BLaER1 treated with 17β-estradiol and CSF1 and Interleukin-3, amounts not matched to agents 10 nM and 100 nM (cell line): ENCODE data around the gene LHX4.

ENCODE experiments used
- H3K27ac ChIP-seq, 11 experiments: shearing (Covaris generic); formaldehyde crosslinking; 2 replicates each; pipeline ENCODE4 v1.8.1; 2022
- H3K27me3 ChIP-seq, 11 experiments: shearing (Covaris generic); formaldehyde crosslinking; 2 replicates each; pipeline ENCODE4 v1.8.1; 2022
- H3K36me3 ChIP-seq, 11 experiments: shearing (Covaris generic); formaldehyde crosslinking; 2 replicates each; pipeline ENCODE4 v1.8.1; 2022
- H3K4me1 ChIP-seq, 10 experiments: shearing (Covaris generic); formaldehyde crosslinking; 2 replicates each; pipeline ENCODE4 v1.8.1; 2022
- H3K4me2 ChIP-seq, 11 experiments: shearing (Covaris generic); formaldehyde crosslinking; 2 replicates each; pipeline ENCODE4 v1.8.1; 2022
- H3K4me3 ChIP-seq, 10 experiments: shearing (Covaris generic); formaldehyde crosslinking; 2 replicates each; pipeline ENCODE4 v1.8.1; 2022
- H3K9ac ChIP-seq, 11 experiments: shearing (Covaris generic); formaldehyde crosslinking; 2 replicates each; pipeline ENCODE4 v1.8.1; 2022
- H3K9me3 ChIP-seq, 11 experiments: shearing (Covaris generic); formaldehyde crosslinking; replicated peaks in 1 of 11; 2 replicates each; pipeline ENCODE4 v1.8.1; 2022
- H4K20me1 ChIP-seq, 11 experiments: shearing (Covaris generic); formaldehyde crosslinking; 2 replicates each; pipeline ENCODE4 v1.8.1; 2022
- Cebpa-rat ChIP-seq, 11 experiments: shearing (Covaris generic); IDR thresholded peaks; 2 replicates each; pipeline ENCODE4 v1.8.1; 2022

LHX4 gene

DNA sequence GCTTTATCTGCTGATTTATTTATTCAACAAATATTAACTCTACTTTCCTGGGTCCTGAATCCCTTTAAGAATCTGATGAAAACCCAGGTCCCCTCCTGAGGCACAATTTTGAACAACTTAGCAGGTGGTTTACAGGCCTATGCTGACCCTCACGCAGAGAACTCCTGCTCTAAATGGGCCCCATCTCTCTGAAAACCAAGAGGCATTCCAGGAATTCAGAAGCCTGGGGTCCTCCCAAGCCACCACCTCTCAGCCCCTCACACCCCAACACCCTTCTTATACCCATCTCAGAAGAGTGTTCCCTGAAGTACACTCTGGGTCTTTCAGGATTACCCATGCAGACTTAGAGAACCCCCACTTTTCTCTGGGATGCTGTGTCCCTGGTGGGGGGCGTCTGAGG lies 34.5 kb downstream of the LHX4 start:
- Histone ChIP-seq H3K36me3 (no peaks in the 10 kb centered on the region), H3K27ac (no peak overlapping the region), H3K4me1 (peaks cover 13 to 32% (median 22%) of the 10 kb centered on the region in 10 experiments), H3K4me3 (no peak overlapping the region), H4K20me1 (peaks cover 0 to 4% (median 0%) of the 10 kb centered on the region in 11 experiments; a peak in 4 of 22 replicates), H3K27me3 (no peaks in the 10 kb centered on the region), H3K4me2 (no peak overlapping the region), H3K9me3 (no peaks in the 10 kb centered on the region), H3K9ac (no peak overlapping the region)
- TF ChIP-seq Cebpa-rat (IDR thresholded peaks at IDR 0.05): no peak

GRCh38 chr1:180265201-180265600 lies 35.1 kb downstream of the LHX4 start:
- Histone ChIP-seq H4K20me1 (peaks cover 0 to 3% (median 0%) of the 10 kb centered on the region in 11 experiments; a peak in 5 of 22 replicates), H3K4me3 (no peak overlapping the region), H3K9me3 (no peaks in the 10 kb centered on the region), H3K4me1 (peaks cover 19 to 32% (median 25%) of the 10 kb centered on the region in 10 experiments), H3K36me3 (no peaks in the 10 kb centered on the region; a peak in 1 of 22 replicates), H3K27me3 (no peaks in the 10 kb centered on the region), H3K4me2 (peak overlapping the region in 4 of 11 experiments; percentile 67 to 84 (median 82); a peak in 3 of 22 replicates), H3K27ac (no peak overlapping the region), H3K9ac (no peak overlapping the region)
- TF ChIP-seq Cebpa-rat (IDR thresholded peaks at IDR 0.05): no peak

- H3K27ac ChIP-seq: peak overlapping the region in 1 of 11 experiments; percentile 15; a peak in 1 of 22 replicates
- H3K9ac ChIP-seq: no peak overlapping the region; a peak in 1 of 22 replicates
- H3K4me2 ChIP-seq: peak overlapping the region in 9 of 11 experiments; percentile 55 to 84 (median 79); a peak in 16 of 22 replicates
These were observed 35.8 kb downstream of the LHX4 start for GRCh38 chr1:180265871-180266270.

DNA sequence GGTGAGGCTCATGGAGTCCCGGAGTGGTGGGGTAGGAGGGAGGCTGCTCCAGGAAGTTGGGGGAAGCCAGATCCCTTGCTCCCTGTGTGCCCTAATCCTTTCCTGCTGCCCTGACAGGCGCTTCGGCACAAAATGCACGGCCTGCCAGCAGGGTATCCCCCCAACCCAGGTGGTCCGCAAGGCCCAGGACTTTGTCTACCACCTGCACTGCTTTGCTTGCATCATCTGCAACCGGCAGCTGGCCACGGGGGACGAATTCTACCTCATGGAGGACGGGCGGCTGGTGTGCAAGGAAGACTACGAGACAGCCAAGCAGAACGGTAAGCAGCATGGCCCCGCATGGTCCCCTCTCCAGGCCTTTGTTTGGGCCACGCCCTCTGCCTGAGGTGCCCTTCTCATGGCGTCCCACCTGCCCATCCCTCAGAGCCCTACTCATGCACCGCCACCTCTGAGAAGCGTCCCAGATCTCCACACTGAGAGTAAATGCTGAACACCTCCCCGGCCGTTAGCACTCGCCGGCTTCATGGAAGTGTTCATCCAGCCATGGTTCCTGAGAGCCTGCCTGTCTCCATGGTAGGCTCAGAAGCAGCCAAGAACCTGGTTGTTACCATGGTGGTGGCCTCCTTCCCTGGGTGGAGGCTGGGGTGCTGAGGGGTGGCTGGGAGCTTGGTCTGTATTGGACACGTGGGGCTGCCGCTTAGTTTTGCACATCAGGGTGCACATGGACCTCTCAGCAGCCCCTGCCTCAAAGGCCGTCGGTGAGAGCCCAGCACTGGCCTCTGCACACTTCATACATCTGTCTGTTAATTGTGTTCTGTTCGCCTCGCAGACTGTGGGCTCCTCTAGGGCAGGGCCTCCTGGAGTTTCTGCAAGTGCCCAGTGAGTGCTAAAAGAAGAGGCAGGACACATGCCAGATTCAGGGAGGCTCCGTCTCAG lies 36.5 kb downstream of the LHX4 start:
- Histone ChIP-seq H3K36me3 (no peaks in the 10 kb centered on the region; a peak in 2 of 22 replicates), H4K20me1 (no peaks in the 10 kb centered on the region; a peak in 4 of 22 replicates), H3K4me2 (peak overlapping the region; percentile 2 to 84 (median 77); a peak in 20 of 22 replicates), H3K9me3 (no peaks in the 10 kb centered on the region), H3K4me1 (peaks cover 19 to 32% (median 26%) of the 10 kb centered on the region in 10 experiments), H3K27me3 (no peaks in the 10 kb centered on the region), H3K9ac (peak overlapping the region in 2 of 11 experiments; percentile 9 to 50; a peak in 1 of 22 replicates), H3K4me3 (no peak overlapping the region), H3K27ac (peak overlapping the region in 2 of 11 experiments; percentile 15 to 42; a peak in 4 of 22 replicates)
- TF ChIP-seq Cebpa-rat (IDR thresholded peaks at IDR 0.05): no peak

More at GRCh38 chr1:180265871-180266270, 35.8 kb downstream of the LHX4 start:
- no peaks in the 10 kb centered on the region for H3K27me3 ChIP-seq
- H3K4me1 ChIP-seq: peaks cover 19 to 32% (median 26%) of the 10 kb centered on the region in 10 experiments
- no peaks in the 10 kb centered on the region; a peak in 4 of 22 replicates for H4K20me1 ChIP-seq
- no peak overlapping the region for H3K4me3 ChIP-seq
- H3K36me3 ChIP-seq: no peaks in the 10 kb centered on the region; a peak in 1 of 22 replicates
- H3K9me3 ChIP-seq: no peaks in the 10 kb centered on the region
- no peak for TF ChIP-seq Cebpa-rat (IDR thresholded peaks at IDR 0.05)

DNA sequence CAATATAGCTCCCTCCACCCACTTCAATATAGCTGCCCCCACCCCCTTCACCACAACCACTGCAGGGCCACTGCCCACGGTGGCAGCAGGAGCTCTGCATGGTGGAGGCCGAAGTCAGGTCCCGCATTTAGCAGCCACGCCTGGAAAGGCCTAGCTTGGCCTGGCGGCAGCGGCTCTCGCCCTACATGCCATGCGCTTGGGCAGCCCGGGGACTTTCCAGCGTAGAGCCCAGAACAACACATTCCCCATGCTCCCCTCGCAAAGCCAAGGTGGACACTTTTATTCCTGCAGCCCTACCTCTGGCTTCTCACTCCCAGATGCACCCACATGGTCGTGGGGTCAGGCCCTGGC lies 37.1 kb downstream of the LHX4 start:
- H3K27ac ChIP-seq: no peak overlapping the region

DNA sequence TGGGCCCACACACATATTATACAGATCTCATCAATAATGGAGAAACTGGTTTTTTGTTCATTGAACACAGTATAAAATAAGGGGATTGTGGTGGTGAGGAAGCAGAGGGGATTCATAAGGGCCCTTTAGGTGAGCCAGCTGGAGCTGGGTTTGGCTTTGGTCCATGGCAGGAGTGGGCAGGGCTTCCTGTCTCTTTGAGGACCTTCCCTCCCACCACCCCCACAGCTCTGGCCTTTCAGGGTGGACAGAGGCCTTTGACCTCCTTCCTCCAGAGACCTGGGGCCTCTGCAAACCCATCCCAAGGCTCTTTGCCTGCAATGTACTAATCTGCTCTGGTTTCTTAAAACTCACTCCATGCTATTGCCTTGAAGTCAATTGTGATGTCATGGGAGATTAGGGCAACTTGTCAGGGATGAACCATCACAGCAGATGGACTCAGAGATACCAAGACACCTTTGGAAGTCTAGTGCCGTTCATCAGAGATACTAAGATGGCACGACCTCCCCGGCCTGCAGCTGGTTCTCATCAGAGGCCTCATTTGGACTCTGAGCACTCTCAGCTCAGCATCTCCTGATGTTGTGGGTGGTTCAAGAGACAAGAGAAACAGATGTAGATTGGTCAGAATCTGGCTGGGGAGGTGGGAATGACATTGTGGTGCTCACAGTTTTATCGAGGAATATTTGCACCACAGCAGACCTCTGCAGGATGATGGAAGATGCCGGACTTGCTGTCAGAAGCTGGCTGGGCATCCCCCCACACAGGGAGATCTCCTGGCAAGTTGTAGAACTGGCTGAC lies 37.9 kb downstream of the LHX4 start:
- H3K4me3 ChIP-seq: no peak overlapping the region
- TF ChIP-seq Cebpa-rat (IDR thresholded peaks at IDR 0.05): no peak
- peaks cover 0 to 11% (median 1%) of the 10 kb centered on the region in 11 experiments; a peak in 5 of 22 replicates for H3K36me3 ChIP-seq
- H3K27me3 ChIP-seq: no peaks in the 10 kb centered on the region
- no peaks in the 10 kb centered on the region; a peak in 4 of 22 replicates for H4K20me1 ChIP-seq
- H3K27ac ChIP-seq: no peak overlapping the region
- peaks cover 19 to 27% (median 25%) of the 10 kb centered on the region in 10 experiments for H3K4me1 ChIP-seq
- H3K9me3 ChIP-seq: no peaks in the 10 kb centered on the region
- peak overlapping the region in 5 of 11 experiments; percentile 13 to 84 (median 55); a peak in 3 of 22 replicates for H3K4me2 ChIP-seq
- H3K9ac ChIP-seq: no peak overlapping the region

More for the DNA sequence above, 37.1 kb downstream of the LHX4 start:
- Histone ChIP-seq H3K4me1 (peaks cover 19 to 32% (median 26%) of the 10 kb centered on the region in 10 experiments), H4K20me1 (no peaks in the 10 kb centered on the region; a peak in 4 of 22 replicates), H3K9ac (no peak overlapping the region), H3K36me3 (peaks cover 0 to 6% (median 0%) of the 10 kb centered on the region in 11 experiments; a peak in 2 of 22 replicates), H3K27me3 (no peaks in the 10 kb centered on the region), H3K9me3 (no peaks in the 10 kb centered on the region), H3K4me2 (peak overlapping the region in 10 of 11 experiments; percentile 25 to 84 (median 78); a peak in 19 of 22 replicates), H3K4me3 (no peak overlapping the region)
- TF ChIP-seq Cebpa-rat (IDR thresholded peaks at IDR 0.05): no peak

GRCh38 chr1:180268556-180269075 lies 38.6 kb downstream of the LHX4 start:
- Histone ChIP-seq H3K4me2 (no peak overlapping the region), H3K4me3 (no peak overlapping the region), H3K27me3 (no peaks in the 10 kb centered on the region), H3K4me1 (peaks cover 19 to 27% (median 23%) of the 10 kb centered on the region in 10 experiments), H3K9ac (no peak overlapping the region), H4K20me1 (no peaks in the 10 kb centered on the region; a peak in 3 of 22 replicates), H3K36me3 (peaks cover under 1 to 17% (median 7%) of the 10 kb centered on the region in 11 experiments; a peak in 14 of 22 replicates), H3K27ac (no peak overlapping the region), H3K9me3 (no peaks in the 10 kb centered on the region)
- no peak for TF ChIP-seq Cebpa-rat (IDR thresholded peaks at IDR 0.05)
